Activated naive CD4-positive, alpha-beta T cell treated with anti-CD3 and anti-CD28 coated beads, Interleukin-2, amount 50 U/mL, for 16 hours (primary cell): ENCODE results near the gene MAVS.
A peak's percentile ranks its signal among the peaks of the same experiment; 100 is the strongest.
"Not testable (repeated sequence)": the region's sequence is repeated elsewhere in the genome, so short reads cannot be mapped to it uniquely, and the experiment has no call there.

Experiments
- DNase-seq: peaks from one replicate; pipeline ENCODE4 v3.0.0-alpha.2; 2020

Gene MAVS

DNA sequence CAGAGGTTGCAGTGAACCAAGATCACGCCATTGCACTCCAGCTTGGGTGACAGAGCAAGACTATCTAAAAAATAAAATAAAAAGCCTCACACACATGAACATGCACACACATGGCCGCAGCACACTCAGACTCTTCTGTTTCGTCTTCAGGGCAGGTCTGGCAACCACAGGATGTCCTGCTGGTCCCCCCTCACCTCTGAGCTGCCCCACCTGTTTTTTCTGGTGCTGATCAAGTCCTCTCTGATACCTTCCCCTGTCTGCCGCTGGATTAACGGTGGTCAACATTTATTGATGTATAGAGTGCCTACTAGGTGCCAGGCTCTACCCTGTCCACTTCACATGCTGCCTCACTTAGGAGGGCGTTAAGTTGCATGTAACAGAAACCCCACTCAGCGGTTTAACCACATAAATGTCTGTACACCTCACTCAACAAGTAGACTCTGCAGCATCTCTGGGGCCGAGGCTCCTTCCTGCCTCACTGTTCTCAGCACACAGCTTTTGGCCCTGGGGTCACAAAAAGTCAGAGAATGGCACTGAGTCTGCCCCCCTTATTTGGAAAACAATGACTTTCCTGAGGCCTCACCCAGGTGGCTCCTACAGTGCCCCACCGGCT is 30.8 kb upstream of the MAVS start:
- no peak for DNase-seq

DNA sequence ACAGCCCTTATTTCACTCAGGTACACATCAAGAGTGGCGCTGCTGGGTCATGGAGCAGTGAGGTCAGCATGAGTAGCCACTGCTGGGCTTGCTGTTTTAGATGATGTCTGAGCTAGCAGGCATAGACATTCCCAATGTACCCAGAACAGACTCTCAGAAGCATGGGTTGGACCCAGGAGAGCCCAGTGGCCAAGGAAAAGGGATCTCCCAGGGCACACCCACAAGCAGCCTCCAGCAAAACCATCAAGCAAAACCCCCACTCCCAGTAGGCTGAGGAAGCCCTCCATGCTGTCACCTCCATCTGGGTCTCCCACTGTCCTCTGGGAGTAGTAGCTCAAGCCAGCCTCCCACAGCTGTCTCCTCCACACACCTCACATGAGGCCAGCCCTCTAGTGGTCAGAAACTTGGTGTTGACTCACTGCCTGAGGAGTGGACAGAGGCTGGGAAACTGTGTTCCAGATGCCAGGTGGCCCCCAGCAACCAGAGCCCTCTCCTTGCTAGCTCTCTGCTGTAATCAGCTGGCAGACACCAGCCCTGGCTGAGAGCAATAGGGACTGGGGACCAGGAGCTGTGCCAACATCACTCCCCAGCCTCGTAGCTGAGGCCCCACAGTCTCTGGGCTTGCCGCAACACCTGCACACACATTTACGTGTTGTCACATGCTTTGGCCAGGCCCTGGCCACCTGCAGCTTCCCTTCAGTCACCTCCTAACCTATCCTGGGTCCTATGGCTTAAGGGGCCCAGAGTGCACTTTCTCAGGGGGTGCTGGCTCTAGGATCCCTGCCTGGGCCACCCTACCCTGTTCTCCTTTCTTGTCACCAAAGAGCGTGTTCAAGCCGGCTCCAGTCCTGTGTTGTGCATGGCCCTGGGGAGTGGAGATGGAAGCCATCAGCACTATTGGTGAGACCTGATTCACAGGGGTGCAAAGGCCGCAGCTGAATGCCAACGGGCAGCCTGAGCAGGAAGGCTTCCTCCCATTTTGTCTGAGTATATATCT is 28.2 kb upstream of the MAVS start:
- no peak for DNase-seq

DNA sequence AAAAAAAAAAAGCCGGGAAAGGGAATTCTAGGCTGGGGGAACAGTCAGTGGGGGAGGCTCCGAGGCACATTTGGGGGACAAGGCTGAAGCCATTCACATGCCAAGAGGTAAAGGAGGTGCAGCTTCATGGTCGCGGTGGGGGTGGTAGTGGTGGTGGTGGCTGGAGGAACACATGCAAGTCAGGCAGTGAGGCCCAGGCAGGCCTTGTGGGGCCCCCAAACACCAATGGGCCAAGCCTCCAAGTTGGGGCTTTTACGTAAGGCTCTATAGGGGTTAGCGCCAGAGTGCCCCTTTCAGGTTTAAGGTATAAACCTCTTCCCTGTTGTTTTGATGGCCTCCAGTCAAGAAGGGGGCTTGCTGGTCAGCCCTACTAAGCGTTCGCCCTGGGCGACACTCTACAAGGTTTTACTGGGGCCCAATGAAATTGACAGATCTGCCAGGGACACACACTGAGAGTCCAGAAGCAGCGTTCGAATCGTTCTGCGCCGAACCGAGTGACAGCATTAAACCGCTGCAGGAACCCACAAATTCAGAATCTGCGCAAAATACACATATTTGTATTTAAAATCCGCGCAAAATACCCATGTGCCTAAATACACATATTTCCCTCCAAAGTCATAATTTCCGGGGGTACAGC is 27.1 kb upstream of the MAVS start:
- DNase-seq = no peak

DNA sequence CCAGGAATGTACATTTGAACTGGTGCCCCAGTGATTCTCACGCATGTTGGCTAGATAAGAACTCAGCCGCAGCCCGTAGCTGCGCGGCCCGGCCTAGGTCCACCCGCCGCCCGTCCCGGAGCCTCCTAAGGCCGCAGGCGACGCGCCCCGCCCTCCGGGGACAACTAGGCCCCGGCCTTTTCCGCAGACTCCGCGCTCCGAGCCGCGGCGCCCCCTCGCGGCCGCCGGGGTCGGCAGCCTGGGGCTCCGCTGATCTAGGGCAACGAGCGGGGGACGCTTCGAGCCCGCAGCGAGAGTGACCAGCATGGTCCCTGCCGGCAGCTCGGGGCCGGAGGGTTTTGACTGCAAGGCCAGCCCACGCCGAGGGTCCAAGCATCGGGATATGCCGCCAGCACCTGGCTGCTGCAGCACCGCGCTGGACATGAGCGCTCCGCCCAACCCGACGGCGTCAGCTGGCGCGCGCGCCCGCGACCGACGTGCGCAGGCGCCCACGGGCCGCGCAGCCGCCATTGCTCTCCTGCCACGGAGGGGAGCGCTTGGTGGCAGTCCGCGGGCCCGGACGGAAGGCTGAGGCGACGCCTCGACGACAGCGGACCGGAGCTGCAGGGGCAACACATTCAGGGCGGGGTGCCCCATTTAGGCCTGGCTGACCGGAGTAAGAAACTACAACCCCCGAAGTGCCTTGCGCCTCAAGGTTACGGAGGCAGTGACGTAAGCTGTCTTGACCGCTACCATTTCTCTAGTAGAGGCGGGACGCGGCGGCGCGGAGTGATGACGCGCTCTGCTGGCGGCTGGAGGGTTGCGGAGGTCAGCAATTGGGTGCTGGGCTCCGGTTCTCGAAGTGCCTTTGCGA is 26.4 kb upstream of the MAVS start, which contains the start of gene AP5S1:
Gene AP5S1 (plus strand): TSS at position 500 of the 853 bp plus-strand sequence. CDS start 1,571 bp downstream, outside the sequence.
- DNase-seq = peak; percentile 86

DNA sequence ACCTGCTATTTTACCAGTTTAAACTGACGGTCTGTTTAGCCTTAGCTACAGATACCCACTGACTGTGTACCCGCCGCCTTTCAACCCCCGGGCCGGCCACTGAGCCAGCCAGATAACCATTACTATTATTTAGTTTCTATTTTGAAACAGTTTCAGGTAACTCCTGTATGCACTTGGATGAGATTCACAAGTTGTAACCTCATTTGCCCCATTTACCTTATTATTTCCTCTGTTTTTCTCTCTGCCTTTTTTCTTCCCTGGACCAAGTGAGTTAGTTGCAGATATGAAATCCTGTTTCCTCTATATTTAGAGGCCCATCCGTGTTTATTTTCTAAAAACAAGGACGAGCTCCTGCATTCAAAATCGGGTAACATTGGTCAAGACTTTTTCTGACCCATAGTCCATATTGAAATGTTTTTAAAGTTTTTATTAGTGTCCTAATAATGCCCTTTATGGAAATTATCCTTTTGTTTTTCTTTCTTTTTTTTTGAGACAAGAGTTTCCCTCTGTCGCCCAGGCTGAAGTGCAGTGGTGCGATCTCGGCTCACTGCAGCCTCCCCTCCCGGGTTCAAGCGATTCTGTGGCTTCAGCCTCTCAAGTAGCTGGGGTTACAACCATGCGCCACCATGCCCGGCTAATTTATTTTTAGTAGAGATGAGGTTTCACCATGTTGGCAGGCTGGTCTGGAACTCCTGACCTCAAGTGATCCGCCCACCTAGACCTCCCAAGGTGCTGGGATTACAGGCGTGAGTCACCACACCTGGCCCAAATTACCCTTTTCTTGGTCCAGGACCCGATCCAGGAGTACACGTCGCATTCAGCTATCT is 25.5 kb upstream of the MAVS start:
- DNase-seq = no peak

DNA sequence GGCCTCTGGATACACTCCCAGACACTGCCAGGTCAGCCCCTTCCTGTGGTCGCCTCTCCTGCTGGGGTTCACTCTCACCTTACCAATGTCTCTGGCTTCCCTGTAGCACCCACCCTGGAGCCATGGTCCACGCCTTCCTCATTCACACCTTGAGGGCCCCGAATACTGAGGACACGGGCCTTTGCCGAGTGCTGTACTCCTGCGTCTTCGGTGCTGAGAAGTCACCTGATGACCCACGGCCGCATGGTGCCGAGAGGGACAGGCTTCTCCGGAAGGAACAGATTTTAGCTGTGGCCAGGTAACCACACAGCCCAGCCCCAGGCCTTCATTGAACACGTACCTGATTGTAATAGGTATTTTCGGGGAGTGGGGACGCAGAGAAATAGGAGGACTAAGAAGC is 24.6 kb upstream of the MAVS start:
- no peak for DNase-seq

DNA sequence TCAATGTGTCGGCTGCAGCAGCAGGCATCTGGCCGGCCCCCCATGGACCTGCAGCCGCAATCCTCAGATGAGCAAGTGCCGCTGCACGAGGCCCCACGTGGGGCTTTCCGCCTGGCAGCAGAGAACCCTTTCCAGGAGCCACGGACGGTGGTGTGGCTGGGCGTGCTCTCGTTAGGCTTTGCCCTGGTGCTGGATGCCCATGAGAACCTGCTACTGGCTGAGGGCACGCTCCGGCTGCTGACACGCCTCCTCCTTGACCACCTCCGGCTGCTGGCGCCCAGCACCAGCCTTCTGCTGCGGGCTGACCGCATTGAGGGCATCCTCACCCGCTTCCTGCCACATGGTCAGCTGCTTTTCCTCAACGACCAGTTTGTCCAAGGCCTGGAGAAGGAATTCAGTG is 22.8 kb upstream of the MAVS start:
- DNase-seq = no peak

DNA sequence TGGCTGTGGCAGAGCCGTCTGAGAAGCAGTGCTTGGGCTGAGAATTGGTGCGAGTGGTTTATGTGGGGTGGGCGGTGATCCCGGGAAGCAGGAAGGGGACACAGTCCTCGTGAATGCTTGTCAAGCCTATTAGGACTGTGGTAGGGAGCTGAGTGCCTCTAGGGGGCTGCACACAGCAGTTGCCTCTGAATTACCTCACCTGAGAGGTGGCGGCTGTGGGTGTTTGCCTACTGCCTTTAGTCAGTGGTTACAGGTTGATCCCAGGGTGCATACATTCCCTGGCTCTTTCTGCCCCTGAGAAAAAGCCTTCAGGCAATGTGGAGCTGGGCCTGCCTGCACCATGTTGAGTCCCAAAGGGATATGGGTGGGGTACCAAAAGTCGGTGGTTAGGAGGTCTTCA is 21.1 kb upstream of the MAVS start:
- no peak for DNase-seq

DNA sequence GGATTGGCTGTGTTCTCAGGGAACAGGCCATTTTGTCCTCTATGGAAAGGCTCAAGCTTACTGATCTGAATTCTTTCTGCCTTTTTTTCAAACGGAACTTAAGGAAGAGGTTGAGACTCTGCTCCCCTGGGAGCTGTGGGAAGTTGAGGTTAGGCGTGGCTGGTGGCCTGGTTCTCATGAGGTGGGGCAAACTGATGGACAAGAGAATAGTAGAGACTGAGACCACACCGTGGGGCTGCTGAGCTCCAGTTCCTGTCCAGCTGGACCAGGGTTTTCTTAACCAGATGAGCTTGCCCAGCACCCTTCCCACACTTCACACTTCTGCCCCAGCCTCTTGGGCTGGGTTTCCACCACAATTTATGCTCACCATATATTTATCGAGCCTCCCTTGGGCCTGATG is 20.2 kb upstream of the MAVS start:
- no peak for DNase-seq

DNA sequence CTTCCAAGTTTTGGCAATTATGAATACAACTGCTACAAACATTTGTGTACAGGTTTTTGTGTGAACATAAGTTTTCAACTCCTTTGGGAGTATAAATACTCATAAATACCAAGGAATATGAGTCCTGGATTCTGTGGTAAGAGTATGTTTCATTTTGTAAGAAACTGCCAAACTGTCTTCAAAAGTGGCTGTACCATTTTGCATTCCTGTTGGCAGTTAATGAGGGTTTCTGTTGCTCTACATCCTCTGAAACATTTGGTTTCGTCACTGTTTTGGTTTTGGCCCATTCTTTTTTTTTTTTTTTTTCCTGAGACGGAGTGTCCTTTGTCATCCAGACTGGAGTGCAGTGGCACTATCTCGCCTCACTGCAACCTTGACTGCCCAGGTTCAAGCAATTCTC is 17.8 kb upstream of the MAVS start:
- no peak for DNase-seq

DNA sequence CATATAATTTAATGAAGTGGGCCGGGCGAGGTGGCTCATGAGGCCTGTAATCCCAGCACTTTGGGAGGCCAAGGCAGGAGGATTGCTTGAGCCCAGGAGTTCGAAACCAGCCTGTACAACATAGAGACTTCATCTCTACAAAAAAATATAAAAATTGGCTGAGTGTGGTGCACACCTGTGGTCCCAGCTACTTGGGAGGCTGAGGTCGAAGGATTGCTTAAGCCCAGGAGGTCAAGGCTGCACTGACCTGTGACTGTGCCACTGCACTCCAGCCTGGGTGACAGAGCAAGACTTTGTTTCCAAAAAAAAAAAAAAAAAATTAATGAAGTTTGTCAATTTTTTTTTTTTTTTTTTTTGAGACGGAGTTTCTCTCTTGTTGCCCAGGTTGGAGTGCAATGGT is 16.7 kb upstream of the MAVS start:
- not testable (repeated sequence) for DNase-seq

DNA sequence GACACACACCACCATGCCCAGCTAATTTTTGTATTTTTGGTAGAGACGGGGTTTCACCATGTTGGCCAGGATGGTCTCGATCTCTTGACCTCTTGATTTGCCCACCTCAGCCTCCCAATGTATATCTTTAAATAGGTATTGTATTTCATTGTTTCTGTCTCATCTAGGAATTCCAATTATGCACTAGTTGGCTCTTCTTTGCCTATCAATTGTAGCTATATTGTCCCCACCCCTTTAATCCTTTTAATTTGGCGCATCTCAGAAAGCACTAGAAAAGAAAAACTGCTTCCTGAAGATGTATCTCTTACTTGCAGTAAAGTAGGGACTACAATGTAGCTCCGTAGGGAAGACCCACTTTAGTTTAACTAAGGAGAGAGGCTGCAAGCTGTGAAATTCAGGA is 10.5 kb upstream of the MAVS start:
- DNase-seq = no peak

DNA sequence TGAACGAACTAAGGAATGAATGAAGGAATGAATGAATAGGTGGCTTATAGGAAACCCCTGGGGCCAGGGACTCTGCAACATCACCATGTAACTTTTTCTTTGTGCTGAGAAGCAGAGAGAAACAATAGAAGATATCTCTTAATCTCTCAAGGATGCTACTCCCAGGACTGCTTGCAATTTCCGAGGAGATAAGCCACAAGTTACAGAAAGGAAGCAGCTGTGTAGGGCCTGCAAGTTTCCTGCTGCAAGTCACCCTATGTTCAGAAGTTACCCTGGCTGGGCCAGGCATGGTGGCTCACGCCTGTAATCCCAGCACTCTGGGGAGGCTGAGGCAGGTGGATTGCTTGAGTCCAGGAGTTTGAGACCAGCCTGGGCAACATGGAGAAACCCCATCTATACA is 7.3 kb upstream of the MAVS start:
- DNase-seq = no peak

DNA sequence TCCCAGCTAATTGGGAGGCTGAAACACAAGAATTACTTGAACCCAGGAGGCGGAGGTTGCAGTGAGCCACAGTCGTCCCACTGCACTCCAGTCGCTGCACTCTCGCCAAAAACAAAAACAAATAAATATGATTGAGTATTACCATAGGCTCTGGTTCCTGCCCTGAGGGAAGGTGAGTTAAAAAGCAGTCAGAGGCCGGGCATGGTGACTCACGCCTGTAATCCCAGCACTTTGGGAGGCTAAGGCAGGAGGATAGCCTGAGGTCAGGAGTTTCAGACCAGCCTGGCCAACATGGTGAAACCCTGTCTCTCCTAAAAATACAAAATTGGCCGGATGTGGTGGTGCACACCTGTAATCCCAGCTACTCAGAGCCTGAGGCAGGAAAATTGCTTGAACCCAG is 6.4 kb upstream of the MAVS start:
- DNase-seq = not testable (repeated sequence)

DNA sequence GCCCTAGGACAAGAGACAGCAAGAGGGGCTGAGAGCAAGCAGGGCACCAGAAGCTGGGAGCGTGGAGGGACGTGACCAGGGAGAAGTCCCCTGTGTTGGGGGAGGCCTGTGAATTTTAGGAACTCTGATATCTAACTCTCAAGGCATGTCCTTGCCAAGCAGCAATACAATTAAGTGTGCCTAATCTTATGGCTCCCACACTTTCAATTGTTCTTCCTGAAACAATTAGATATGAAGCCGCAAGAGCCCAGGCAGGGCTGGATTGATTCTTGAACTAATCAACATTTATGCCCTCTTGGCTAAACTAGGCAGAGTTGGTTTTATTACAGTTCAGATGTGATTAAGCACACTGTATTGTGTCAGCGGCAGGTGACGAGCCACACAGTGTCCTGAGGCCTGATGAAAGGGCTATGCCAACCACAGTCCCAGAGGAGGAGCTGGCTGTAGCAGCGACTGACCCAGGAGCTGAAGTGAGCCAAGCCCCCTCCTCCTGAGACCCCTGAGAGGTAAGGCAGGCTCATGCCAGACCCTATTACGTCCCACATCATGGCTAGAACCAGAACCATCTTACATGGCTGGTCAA is 4.2 kb upstream of the MAVS start:
- DNase-seq = no peak

DNA sequence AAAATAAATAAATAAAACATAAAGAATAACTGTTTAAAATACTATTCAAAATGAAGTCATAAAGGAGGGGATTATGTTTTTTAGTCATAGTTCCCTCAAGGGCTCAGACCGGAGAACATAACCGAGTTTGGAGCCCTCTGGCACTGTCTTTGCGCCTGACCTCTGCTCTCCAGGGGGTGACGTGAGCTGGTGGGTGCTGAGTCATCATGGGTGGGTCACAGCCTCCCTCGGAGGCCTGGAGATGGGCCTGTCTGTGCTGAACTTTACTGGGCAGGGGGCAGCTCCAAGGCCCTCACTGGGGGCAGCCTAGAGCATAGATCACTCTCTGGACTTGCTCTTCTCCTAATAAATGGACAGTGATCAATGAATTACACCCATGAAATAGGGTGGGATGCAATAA is 3.1 kb upstream of the MAVS start:
- no peak for DNase-seq

DNA sequence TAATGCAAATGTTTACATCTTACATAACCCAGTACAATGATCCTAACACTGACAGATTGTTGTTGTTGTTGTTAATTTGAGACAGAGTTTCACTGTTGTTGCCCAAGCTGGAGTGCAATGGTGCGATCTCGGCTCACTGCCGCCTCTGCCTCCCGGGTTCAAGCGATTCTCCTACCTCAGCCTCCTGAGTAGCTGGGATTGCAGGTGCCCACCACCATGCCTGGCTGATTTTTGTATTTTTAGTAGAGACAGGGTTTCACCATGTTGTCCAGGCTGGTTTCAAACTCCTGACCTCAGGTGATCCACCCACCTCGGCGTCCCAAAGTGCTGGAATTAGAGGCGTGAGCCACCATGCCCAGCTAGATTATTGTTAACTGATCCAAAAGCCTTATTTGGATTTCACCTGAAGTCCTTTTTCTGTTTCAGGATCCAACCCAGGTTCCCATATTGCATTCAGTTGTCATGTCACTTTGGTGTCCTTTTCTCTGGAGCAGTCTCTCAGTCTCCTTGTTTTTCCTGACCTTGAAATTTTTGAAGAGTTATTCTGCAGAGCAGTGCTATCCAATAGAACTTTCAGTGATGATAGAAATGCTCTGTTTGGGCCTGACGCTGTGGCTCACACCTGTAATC is 2.5 kb upstream of the MAVS start:
- DNase-seq = not testable (repeated sequence)

DNA sequence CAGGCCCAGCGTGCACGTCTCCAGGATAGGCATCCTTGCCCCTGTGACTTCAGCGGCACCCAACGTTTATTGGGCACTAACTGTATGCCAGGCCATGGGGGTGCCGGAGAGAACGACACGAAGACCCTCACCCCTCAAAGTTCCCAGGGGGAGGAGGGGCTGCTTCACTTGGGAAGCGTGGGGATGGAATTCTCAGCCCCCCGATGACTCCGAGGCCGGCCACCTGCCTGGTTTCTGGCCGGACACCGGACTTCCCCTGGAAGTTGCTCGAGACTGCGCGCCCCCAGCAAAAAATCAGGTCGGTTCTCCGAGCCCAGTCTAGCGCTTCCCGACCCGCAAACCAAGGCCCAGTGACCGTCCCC is 275 bp upstream of the MAVS start:
- no peak for DNase-seq

DNA sequence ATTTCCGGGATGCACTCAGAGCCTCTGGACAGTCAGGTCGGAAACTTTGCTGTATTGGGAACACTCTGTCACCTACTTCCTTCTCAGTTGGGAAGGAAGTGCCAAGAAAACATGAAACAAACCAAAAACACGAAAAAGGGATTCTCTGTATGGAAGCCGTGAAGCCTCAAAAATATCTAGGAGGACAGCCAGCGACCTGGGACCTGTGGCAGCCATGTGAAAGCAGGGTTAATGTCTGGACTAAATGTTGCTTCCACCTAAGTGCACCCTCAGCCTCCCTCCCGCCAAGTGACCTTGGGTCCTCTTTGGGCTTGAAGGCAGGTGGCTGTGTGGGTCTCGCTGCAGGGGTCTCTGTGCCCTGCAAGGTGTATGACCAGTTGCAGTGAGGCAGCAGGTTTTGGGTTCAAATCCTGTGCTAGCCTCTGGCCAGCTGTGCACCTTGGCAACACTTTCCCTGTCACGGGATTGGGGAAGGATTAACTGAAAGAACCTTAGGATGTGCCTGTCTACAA is 851 bp downstream of the MAVS start:
- no peak for DNase-seq

DNA sequence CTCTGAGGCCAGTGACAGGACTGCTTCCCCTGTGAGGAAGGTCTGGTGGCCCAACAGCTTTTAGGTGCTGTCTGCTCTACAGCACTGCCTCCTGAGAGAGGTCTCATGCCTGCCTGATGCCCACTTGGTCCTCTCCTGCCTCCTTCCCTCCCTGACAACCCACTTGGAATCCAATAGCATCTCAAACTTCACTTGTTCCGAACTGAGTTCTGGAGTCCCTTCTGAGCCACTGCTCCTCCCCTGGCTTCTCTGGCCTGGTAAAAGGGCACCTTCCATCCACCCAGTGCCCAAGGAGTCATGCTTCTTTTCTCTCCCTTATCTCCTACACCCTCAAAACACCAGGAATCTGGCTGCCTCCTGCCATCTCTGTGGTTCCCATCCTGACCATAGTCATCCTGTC is 1.9 kb downstream of the MAVS start:
- DNase-seq = no peak

DNA sequence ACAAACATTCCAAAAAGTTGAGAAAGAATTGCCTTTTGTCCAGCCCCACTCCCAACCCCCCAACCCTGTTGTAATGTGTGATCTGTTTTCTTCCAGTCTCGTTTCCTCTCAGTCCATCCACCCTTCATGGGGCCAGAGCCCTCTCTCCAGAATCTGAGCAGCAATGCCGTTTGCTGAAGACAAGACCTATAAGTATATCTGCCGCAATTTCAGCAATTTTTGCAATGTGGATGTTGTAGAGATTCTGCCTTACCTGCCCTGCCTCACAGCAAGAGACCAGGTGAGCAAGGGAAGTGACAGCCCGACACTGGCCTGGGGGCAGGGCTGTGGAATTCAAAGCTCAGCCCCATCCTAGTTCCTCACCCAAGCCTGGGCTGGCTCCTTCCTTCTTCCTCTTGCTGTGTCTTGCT is 7.8 kb downstream of the MAVS start:
- no peak for DNase-seq
